ENCODE results near the gene CBARP.

GRCh38 chr19:1271528-1272422, 34.0 kb upstream of the CBARP start:
- TF ChIP-seq ZNF184 (tag by site-specific recombination; IDR thresholded peaks at IDR 0.05), result no peak
- no peak for TF ChIP-seq ZFP3 (tag by site-specific recombination; IDR thresholded peaks at IDR 0.05; ENCODE audit: low read depth)
- TF ChIP-seq ZNF394 (tag by site-specific recombination; IDR thresholded peaks at IDR 0.05; ENCODE audit: borderline replicate concordance), result no peak
- TF ChIP-seq CTCF (tag by site-specific recombination; IDR thresholded peaks at IDR 0.05), result no peak
- no peak for TF ChIP-seq ZNF626 (tag by site-specific recombination; IDR thresholded peaks at IDR 0.05)
- TF ChIP-seq ZNF501 (tag by site-specific recombination; IDR thresholded peaks at IDR 0.05), result no peak
- TF ChIP-seq ZNF704 (tag by site-specific recombination; IDR thresholded peaks at IDR 0.05), result no peak
- TF ChIP-seq ZNF510 (tag by site-specific recombination; IDR thresholded peaks at IDR 0.05; ENCODE audit: insufficient replicate concordance), result no peak
- no peak for TF ChIP-seq PATZ1 (tag by site-specific recombination; IDR thresholded peaks at IDR 0.05)
- no peak for TF ChIP-seq ZBTB1 (tag by site-specific recombination; IDR thresholded peaks at IDR 0.05)
- TF ChIP-seq KLF9 (tag by site-specific recombination; IDR thresholded peaks at IDR 0.05; ENCODE audit: low read depth), result no peak
- no peak for TF ChIP-seq ZNF707 (tag by site-specific recombination; IDR thresholded peaks at IDR 0.05)
- TF ChIP-seq ZNF146 (tag by site-specific recombination; IDR thresholded peaks at IDR 0.05), result no peak
- no peak for TF ChIP-seq PRDM1 (tag by site-specific recombination; IDR thresholded peaks at IDR 0.05)

Measured in HEK293 (cell line).